BLaER1 treated with 17β-estradiol and CSF1 and Interleukin-3, amounts not matched to agents 10 nM and 100 nM (cell line): Measurements from ENCODE around the gene TFEB.

ENCODE experiments used
- H3K27ac ChIP-seq, 11 experiments: shearing (Covaris generic); formaldehyde crosslinking; 2 replicates each; pipeline ENCODE4 v1.8.1; 2022
- H3K27me3 ChIP-seq, 11 experiments: shearing (Covaris generic); formaldehyde crosslinking; 2 replicates each; pipeline ENCODE4 v1.8.1; 2022
- H3K36me3 ChIP-seq, 11 experiments: shearing (Covaris generic); formaldehyde crosslinking; 2 replicates each; pipeline ENCODE4 v1.8.1; 2022
- H3K4me1 ChIP-seq, 10 experiments: shearing (Covaris generic); formaldehyde crosslinking; 2 replicates each; pipeline ENCODE4 v1.8.1; 2022
- H3K4me2 ChIP-seq, 11 experiments: shearing (Covaris generic); formaldehyde crosslinking; 2 replicates each; pipeline ENCODE4 v1.8.1; 2022
- H3K4me3 ChIP-seq, 10 experiments: shearing (Covaris generic); formaldehyde crosslinking; 2 replicates each; pipeline ENCODE4 v1.8.1; 2022
- H3K9ac ChIP-seq, 11 experiments: shearing (Covaris generic); formaldehyde crosslinking; 2 replicates each; pipeline ENCODE4 v1.8.1; 2022
- H3K9me3 ChIP-seq, 11 experiments: shearing (Covaris generic); formaldehyde crosslinking; replicated peaks in 1 of 11; 2 replicates each; pipeline ENCODE4 v1.8.1; 2022
- H4K20me1 ChIP-seq, 11 experiments: shearing (Covaris generic); formaldehyde crosslinking; 2 replicates each; pipeline ENCODE4 v1.8.1; 2022
- Cebpa-rat ChIP-seq, 11 experiments: shearing (Covaris generic); IDR thresholded peaks; 2 replicates each; pipeline ENCODE4 v1.8.1; 2022

The TFEB gene

GRCh38 chr6:41730531-41731436, 4.6 kb downstream of the TFEB start:
- H4K20me1 ChIP-seq = peaks cover 5 to 68% (median 16%) of the 10 kb centered on the region in 11 experiments; a peak in 15 of 22 replicates
- peak overlapping the region; percentile 81 to 99 (median 95); a peak in 20 of 22 replicates for H3K9ac ChIP-seq
- H3K9me3 ChIP-seq = no peaks in the 10 kb centered on the region
- peaks cover 0 to 34% (median 12%) of the 10 kb centered on the region in 11 experiments; a peak in 11 of 22 replicates for H3K36me3 ChIP-seq
- H3K4me1 ChIP-seq = peaks cover 77 to 84% (median 81%) of the 10 kb centered on the region in 10 experiments
- no peaks in the 10 kb centered on the region for H3K27me3 ChIP-seq
- H3K4me2 ChIP-seq = peak overlapping the region; percentile 96 to 100 (median 99)
- H3K27ac ChIP-seq = peak overlapping the region in 10 of 11 experiments; percentile 18 to 100 (median 96); a peak in 19 of 22 replicates
- 0 out of 22 replicates have a peak, but pooled peaks of 1 of the 11 experiments have one; percentile 8 for TF ChIP-seq Cebpa-rat (IDR thresholded peaks at IDR 0.05)
- H3K4me3 ChIP-seq = peak overlapping the region; percentile 77 to 98 (median 90)

GRCh38 chr6:41729624-41730023, 5.8 kb downstream of the TFEB start:
- peaks cover 86 to 93% (median 90%) of the 10 kb centered on the region in 10 experiments for H3K4me1 ChIP-seq
- peak overlapping the region; percentile 96 to 100 (median 99) for H3K4me2 ChIP-seq
- peak overlapping the region in 9 of 11 experiments; percentile 53 to 100 (median 97); a peak in 16 of 22 replicates for H3K27ac ChIP-seq

GRCh38 chr6:41728954-41729353, 6.5 kb downstream of the TFEB start:
- Histone ChIP-seq H3K27ac (peak overlapping the region in 10 of 11 experiments; percentile 5 to 100 (median 96); a peak in 20 of 22 replicates), H3K4me2 (peak overlapping the region; percentile 96 to 100 (median 99)), H3K27me3 (no peaks in the 10 kb centered on the region), H3K36me3 (peaks cover 0 to 36% (median 13%) of the 10 kb centered on the region in 11 experiments; a peak in 11 of 22 replicates), H4K20me1 (peaks cover 5 to 75% (median 16%) of the 10 kb centered on the region in 11 experiments; a peak in 15 of 22 replicates), H3K4me1 (peaks cover 93 to 100% (median 96%) of the 10 kb centered on the region in 10 experiments), H3K4me3 (peak overlapping the region in 5 of 10 experiments; percentile 31 to 98 (median 86); a peak in 7 of 20 replicates), H3K9ac (peak overlapping the region; percentile 51 to 99 (median 95); a peak in 19 of 22 replicates), H3K9me3 (no peaks in the 10 kb centered on the region)
- no peak for TF ChIP-seq Cebpa-rat (IDR thresholded peaks at IDR 0.05)

More at GRCh38 chr6:41729624-41730023, 5.8 kb downstream of the TFEB start:
- H4K20me1 ChIP-seq = peaks cover 5 to 75% (median 16%) of the 10 kb centered on the region in 11 experiments; a peak in 15 of 22 replicates
- H3K9me3 ChIP-seq = no peaks in the 10 kb centered on the region
- peak overlapping the region in 6 of 10 experiments; percentile 77 to 98 (median 91); a peak in 12 of 20 replicates for H3K4me3 ChIP-seq
- no peak for TF ChIP-seq Cebpa-rat (IDR thresholded peaks at IDR 0.05)
- no peaks in the 10 kb centered on the region for H3K27me3 ChIP-seq
- peak overlapping the region; percentile 59 to 99 (median 95); a peak in 18 of 22 replicates for H3K9ac ChIP-seq
- H3K36me3 ChIP-seq = peaks cover 0 to 36% (median 13%) of the 10 kb centered on the region in 11 experiments; a peak in 11 of 22 replicates

- no peak for TF ChIP-seq Cebpa-rat (IDR thresholded peaks at IDR 0.05)
- H3K27me3 ChIP-seq = no peaks in the 10 kb centered on the region
- H3K4me1 ChIP-seq = peaks cover 97 to 99% (median 98%) of the 10 kb centered on the region in 10 experiments
- peaks cover 5 to 75% (median 16%) of the 10 kb centered on the region in 11 experiments; a peak in 15 of 22 replicates for H4K20me1 ChIP-seq
- peaks cover 0 to 36% (median 13%) of the 10 kb centered on the region in 11 experiments; a peak in 11 of 22 replicates for H3K36me3 ChIP-seq
- H3K9ac ChIP-seq = peak overlapping the region; percentile 51 to 99 (median 95); a peak in 20 of 22 replicates
- H3K4me2 ChIP-seq = peak overlapping the region; percentile 96 to 100 (median 99)
- peak overlapping the region in 6 of 10 experiments; percentile 34 to 98 (median 82); a peak in 8 of 20 replicates for H3K4me3 ChIP-seq
- peak overlapping the region in 10 of 11 experiments; percentile 5 to 100 (median 96); a peak in 20 of 22 replicates for H3K27ac ChIP-seq
- no peaks in the 10 kb centered on the region for H3K9me3 ChIP-seq
These were observed 7.1 kb downstream of the TFEB start for GRCh38 chr6:41728073-41728936.

GRCh38 chr6:41727705-41728072, 7.7 kb downstream of the TFEB start:
- Histone ChIP-seq H3K36me3 (peaks cover 0 to 36% (median 13%) of the 10 kb centered on the region in 11 experiments; a peak in 11 of 22 replicates), H3K4me3 (peak overlapping the region in 6 of 10 experiments; percentile 31 to 97 (median 47); a peak in 9 of 20 replicates), H3K9me3 (no peaks in the 10 kb centered on the region), H3K4me1 (peaks cover 97 to 99% (median 98%) of the 10 kb centered on the region in 10 experiments), H4K20me1 (peaks cover 5 to 71% (median 16%) of the 10 kb centered on the region in 11 experiments; a peak in 15 of 22 replicates), H3K27me3 (no peaks in the 10 kb centered on the region), H3K9ac (peak overlapping the region; percentile 51 to 99 (median 91); a peak in 20 of 22 replicates), H3K4me2 (peak overlapping the region; percentile 96 to 100 (median 99)), H3K27ac (peak overlapping the region in 10 of 11 experiments; percentile 5 to 100 (median 96); a peak in 19 of 22 replicates)
- TF ChIP-seq Cebpa-rat (IDR thresholded peaks at IDR 0.05) = no peak

GRCh38 chr6:41726876-41727275, 8.5 kb downstream of the TFEB start:
- H3K9ac ChIP-seq = peak overlapping the region; percentile 30 to 99 (median 91); a peak in 18 of 22 replicates
- TF ChIP-seq Cebpa-rat (IDR thresholded peaks at IDR 0.05) = no peak
- peak overlapping the region; percentile 96 to 100 (median 99) for H3K4me2 ChIP-seq
- H3K4me1 ChIP-seq = peaks cover 97 to 99% (median 98%) of the 10 kb centered on the region in 10 experiments
- peaks cover 0 to 34% (median 13%) of the 10 kb centered on the region in 11 experiments; a peak in 11 of 22 replicates for H3K36me3 ChIP-seq
- H3K27me3 ChIP-seq = no peaks in the 10 kb centered on the region
- no peaks in the 10 kb centered on the region for H3K9me3 ChIP-seq
- peaks cover 5 to 63% (median 16%) of the 10 kb centered on the region in 11 experiments; a peak in 15 of 22 replicates for H4K20me1 ChIP-seq
- peak overlapping the region; percentile 5 to 100 (median 96); a peak in 20 of 22 replicates for H3K27ac ChIP-seq
- H3K4me3 ChIP-seq = peak overlapping the region in 7 of 10 experiments; percentile 30 to 97 (median 45); a peak in 13 of 20 replicates

- Histone ChIP-seq H3K4me1 (peaks cover 97 to 99% (median 98%) of the 10 kb centered on the region in 10 experiments), H3K27me3 (no peaks in the 10 kb centered on the region), H4K20me1 (peaks cover 0 to 53% (median 4%) of the 10 kb centered on the region in 11 experiments; a peak in 9 of 22 replicates), H3K27ac (peak overlapping the region; percentile 70 to 100 (median 96)), H3K4me3 (peak overlapping the region; percentile 12 to 70 (median 60); a peak in 16 of 20 replicates), H3K9ac (peak overlapping the region; percentile 65 to 97 (median 85); a peak in 21 of 22 replicates), H3K36me3 (peaks cover 0 to 34% (median 12%) of the 10 kb centered on the region in 11 experiments; a peak in 14 of 22 replicates), H3K4me2 (peak overlapping the region; percentile 96 to 100 (median 99)), H3K9me3 (no peaks in the 10 kb centered on the region)
- TF ChIP-seq Cebpa-rat (IDR thresholded peaks at IDR 0.05) = no peak
These were observed 10.6 kb downstream of the TFEB start for GRCh38 chr6:41724586-41725501.
